ENCODE results near the gene GPR139. TPM values are rescaled to one million over a fixed set of nuclear protein-coding genes. Genes with fewer than 3 reads are reported as not detected.

The GPR139 gene
- total RNA-seq, 2 donors from 2014 or later: not detected

DNA sequence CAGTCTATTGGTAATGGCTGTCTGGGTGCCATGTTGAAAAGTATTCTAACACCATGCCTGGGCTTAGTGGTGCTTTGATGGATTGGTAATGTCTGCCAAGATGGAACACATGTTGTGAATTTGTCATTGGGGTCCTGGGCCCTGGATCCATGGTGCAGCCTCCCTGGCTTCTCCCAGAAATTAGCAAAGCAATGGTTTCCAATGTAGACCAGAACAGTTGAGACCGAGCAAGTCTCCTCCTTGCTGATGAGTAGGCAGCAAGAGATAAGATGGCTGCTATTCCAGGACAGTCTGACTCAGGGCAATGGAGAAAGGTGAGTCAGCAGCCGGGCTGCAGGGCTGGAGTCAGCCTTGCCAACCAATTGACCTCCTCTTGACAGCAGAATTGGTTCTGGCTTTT lies 30.8 kb downstream of the GPR139 start:
- no peak overlapping the region for H3K4me3 Mint-ChIP-seq
- peaks cover 0 to 2% of the 10 kb centered on the region in 2 donors for H3K36me3 Mint-ChIP-seq (ENCODE audit: insufficient read depth in 2 of 2)
- no peaks in the 10 kb centered on the region for H3K4me1 Mint-ChIP-seq (ENCODE audit: low read depth)
- no peak overlapping the region for H3K27ac Mint-ChIP-seq
- DNase-seq (no peak), ATAC-seq (replicated peaks in 1 of 2) (no peak)
- peaks cover 6% of the 10 kb centered on the region for H3K27me3 Mint-ChIP-seq (ENCODE audit: low read depth)
- peaks cover 2 to 6% of the 10 kb centered on the region in 2 donors for H3K9me3 Mint-ChIP-seq

DNA sequence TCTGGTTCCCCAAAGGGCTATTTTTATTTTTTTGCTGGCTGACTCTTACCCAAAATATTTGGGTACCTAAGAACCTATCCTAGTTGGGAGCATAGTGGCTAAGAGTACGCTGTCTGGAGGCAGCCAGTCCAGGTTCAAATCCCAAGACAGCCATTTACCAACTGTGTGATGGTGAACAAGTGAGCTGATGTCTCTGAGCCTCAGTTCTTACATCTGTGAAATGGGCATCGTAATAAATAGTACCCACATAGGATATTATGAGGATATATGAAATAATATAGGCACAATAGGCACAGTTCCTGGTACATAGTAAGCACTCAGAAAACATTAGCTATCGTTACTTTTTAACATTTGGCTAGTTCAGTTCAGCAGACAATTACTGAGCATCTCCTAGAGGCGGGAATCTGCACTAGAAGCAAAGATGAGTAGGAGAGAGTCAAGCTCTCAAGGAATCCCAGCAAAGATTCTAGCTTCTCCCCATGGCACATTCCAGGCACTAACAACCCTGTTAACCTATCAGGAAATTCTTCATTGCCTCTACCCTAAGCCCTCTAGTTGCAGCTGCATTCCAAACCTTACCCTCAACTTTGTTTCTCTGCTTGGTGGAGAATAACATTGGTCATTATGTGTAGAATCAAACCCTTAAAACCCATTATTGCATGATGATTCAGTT lies 31.6 kb downstream of the GPR139 start:
- H3K27me3 Mint-ChIP-seq (ENCODE audit: low read depth): peaks cover 6% of the 10 kb centered on the region
- no peak overlapping the region for H3K4me3 Mint-ChIP-seq
- no peak for ATAC-seq (replicated peaks in 1 of 2)
- H3K27ac Mint-ChIP-seq: no peak overlapping the region
- peaks cover 0 to 2% of the 10 kb centered on the region in 2 donors for H3K36me3 Mint-ChIP-seq (ENCODE audit: insufficient read depth in 2 of 2)
- peaks cover 2 to 6% of the 10 kb centered on the region in 2 donors for H3K9me3 Mint-ChIP-seq
- no peaks in the 10 kb centered on the region for H3K4me1 Mint-ChIP-seq (ENCODE audit: low read depth)
- no peak for DNase-seq

DNA sequence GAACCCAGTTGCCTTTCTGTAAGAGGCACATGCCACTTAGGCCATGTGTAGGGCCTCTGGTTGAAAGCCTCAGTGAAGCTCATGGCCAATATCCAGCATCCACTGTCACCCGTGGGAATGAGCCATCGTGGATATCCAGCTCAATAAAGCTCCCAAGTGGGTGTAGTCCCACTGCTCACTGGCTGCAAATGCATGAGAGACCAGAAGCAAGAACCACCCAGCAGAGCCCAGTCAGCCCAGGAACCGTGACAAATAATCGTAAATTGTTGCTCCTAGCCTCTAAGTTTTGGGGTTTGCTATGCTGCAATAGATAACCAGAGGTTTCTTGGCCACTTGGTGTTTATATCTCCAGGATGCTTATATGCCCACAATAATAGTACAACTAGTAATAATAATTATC lies 33.7 kb downstream of the GPR139 start:
- Mint-ChIP-seq H3K27me3 (ENCODE audit: low read depth) (peaks cover 11% of the 10 kb centered on the region), H3K9me3 (peaks cover 7% of the 10 kb centered on the region in 2 donors), H3K27ac (no peak overlapping the region), H3K4me1 (ENCODE audit: low read depth) (no peaks in the 10 kb centered on the region), H3K36me3 (ENCODE audit: insufficient read depth in 2 of 2) (peaks cover 0 to 2% of the 10 kb centered on the region in 2 donors), H3K4me3 (no peak overlapping the region)
- DNase-seq: no peak
- no peak for ATAC-seq (replicated peaks in 1 of 2)

DNA sequence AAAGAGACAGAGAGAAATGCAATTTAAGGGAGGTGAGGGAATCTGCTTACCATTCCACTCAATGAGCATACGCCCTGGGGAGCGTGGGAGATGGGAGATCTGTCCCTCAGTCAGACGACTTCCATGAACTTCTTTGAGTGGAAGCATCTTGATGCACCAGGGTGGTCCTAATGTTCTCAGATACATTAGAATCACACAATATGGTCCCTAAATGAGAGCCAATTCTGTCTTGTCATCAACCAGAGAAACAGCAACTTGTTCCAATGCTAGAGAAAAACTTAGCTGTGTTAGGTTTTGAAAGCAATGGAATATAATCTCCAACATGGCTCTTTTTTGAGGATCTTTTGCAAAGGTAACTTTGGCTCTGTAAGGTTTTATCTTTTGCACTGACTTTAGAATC lies 44.1 kb downstream of the GPR139 start:
- H3K27ac Mint-ChIP-seq: no peak overlapping the region
- H3K27me3 Mint-ChIP-seq (ENCODE audit: low read depth): peaks cover 4% of the 10 kb centered on the region
- DNase-seq (no peak), ATAC-seq (replicated peaks in 1 of 2) (no peak)
- H3K36me3 Mint-ChIP-seq (ENCODE audit: insufficient read depth in 2 of 2): no peaks in the 10 kb centered on the region
- H3K4me3 Mint-ChIP-seq: no peak overlapping the region
- H3K9me3 Mint-ChIP-seq: peaks cover 4 to 6% of the 10 kb centered on the region in 2 donors
- H3K4me1 Mint-ChIP-seq (ENCODE audit: low read depth): no peaks in the 10 kb centered on the region

DNA sequence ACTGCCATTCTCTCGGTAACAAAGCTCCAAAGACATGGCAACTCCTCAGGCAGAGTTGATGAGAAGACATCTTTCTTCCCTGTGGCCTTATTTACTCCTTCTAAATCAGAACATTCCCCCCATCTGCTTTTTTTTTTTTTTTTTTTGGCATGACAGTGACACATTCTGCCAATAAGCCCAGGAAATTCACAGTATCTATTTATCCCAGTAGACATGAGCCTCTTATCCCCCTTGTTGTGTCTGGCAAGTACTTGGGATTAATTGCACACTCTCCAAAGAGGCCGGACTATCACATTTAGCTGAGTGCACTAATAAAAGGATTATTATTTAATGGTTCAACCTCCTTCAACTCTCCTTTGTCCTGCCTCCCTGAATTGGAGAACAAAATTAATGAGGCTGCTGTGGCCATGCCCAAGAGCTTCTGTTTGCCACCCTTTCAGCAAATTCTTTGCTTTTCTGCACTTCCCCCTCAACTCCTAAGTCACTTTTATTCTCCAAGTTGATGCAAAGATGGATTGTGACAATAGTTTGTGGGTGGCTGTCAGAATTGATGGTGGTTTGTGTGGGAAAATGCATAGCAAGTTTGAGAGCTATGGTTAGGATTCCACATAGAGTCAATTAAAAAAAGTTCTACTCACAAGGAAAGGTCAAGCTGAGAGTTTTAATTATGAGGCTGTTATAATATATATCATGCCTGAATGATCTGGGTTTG lies 47.2 kb downstream of the GPR139 start:
- DNase-seq: no peak
- peaks cover 0 to 2% of the 10 kb centered on the region in 2 donors for H3K36me3 Mint-ChIP-seq (ENCODE audit: insufficient read depth in 2 of 2)
- ATAC-seq (replicated peaks in 1 of 2): no peak
- no peaks in the 10 kb centered on the region for H3K27me3 Mint-ChIP-seq (ENCODE audit: low read depth)
- H3K4me1 Mint-ChIP-seq (ENCODE audit: low read depth): no peaks in the 10 kb centered on the region
- H3K9me3 Mint-ChIP-seq: peaks cover 5 to 7% of the 10 kb centered on the region in 2 donors
- no peak overlapping the region for H3K4me3 Mint-ChIP-seq
- H3K27ac Mint-ChIP-seq: no peak overlapping the region

DNA sequence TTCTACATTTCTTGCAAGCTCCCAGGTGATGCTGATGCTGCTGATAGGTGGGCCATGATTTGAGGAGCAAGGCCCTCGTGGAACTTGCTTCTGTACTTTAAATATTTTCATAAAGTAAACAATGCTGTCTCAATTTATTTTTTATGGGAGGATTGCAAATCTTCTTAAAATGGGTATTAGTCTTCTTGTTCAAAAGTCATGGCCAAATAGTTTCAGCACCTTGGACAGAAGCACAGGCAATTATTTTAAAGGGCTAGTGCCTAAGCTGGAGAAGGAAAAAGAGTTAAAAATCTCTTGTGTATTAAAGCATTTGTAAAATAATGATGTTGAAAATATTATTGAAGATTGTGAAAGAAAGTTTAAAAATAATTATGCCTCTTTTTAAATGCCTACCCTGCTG lies 50.5 kb downstream of the GPR139 start:
- DNase-seq: no peak
- Mint-ChIP-seq H3K9me3 (peaks cover 5 to 7% of the 10 kb centered on the region in 2 donors), H3K4me3 (no peak overlapping the region), H3K27ac (no peak overlapping the region), H3K36me3 (ENCODE audit: insufficient read depth in 2 of 2) (peaks cover 0 to 2% of the 10 kb centered on the region in 2 donors), H3K27me3 (ENCODE audit: low read depth) (no peaks in the 10 kb centered on the region), H3K4me1 (ENCODE audit: low read depth) (peaks cover 10% of the 10 kb centered on the region)
- no peak for ATAC-seq (replicated peaks in 1 of 2)

DNA sequence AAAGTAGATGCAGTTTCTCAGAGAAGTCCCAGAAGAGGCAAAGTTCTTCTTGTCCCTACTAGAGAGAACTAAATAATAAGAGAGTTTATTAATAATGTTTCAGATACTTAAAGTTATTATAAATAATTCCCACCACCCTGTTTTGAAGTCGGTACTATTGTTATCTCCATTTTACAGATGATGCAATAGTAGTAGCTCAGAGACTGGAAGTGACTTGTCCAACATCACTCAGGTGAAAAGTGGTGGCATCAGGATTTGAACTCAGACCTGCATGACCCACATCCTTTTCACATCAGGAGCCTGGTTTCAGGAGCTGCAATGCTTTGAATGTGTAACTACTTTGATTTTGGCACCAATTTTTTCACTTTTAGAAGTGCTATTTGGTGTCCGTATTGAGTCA lies 52.7 kb downstream of the GPR139 start:
- Mint-ChIP-seq H3K4me1 (ENCODE audit: low read depth) (peaks cover 10% of the 10 kb centered on the region), H3K4me3 (no peak overlapping the region), H3K36me3 (ENCODE audit: insufficient read depth in 2 of 2) (peaks cover 0 to 2% of the 10 kb centered on the region in 2 donors), H3K9me3 (peaks cover 5 to 7% of the 10 kb centered on the region in 2 donors), H3K27me3 (ENCODE audit: low read depth) (no peaks in the 10 kb centered on the region), H3K27ac (no peak overlapping the region)
- ATAC-seq (replicated peaks in 1 of 2) (no peak), DNase-seq (no peak)

DNA sequence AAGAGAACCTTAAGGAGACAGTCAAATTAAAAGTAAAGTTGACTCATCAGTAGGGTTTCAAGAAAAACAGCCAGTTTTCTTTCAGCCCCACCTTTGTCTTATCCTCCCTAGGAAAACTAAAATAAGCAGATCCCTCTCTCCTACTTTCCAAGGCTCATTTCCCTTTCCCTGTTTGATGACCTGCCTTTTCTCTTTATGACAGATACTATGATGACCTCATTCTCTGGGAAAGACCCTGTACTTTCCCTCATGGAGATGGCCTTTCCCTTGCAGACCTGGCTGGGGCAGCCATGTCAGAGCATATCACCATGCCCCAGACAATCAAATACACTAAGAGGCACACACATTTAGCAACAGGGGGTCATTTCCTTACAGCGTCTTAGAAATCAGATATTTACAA lies 53.6 kb downstream of the GPR139 start:
- H3K36me3 Mint-ChIP-seq (ENCODE audit: insufficient read depth in 2 of 2): peaks cover 0 to 2% of the 10 kb centered on the region in 2 donors
- no peak overlapping the region for H3K27ac Mint-ChIP-seq
- ATAC-seq (replicated peaks in 1 of 2) (no peak), DNase-seq (no peak)
- peaks cover 5 to 7% of the 10 kb centered on the region in 2 donors for H3K9me3 Mint-ChIP-seq
- peaks cover 10% of the 10 kb centered on the region for H3K4me1 Mint-ChIP-seq (ENCODE audit: low read depth)
- H3K27me3 Mint-ChIP-seq (ENCODE audit: low read depth): no peaks in the 10 kb centered on the region
- H3K4me3 Mint-ChIP-seq: no peak overlapping the region

DNA sequence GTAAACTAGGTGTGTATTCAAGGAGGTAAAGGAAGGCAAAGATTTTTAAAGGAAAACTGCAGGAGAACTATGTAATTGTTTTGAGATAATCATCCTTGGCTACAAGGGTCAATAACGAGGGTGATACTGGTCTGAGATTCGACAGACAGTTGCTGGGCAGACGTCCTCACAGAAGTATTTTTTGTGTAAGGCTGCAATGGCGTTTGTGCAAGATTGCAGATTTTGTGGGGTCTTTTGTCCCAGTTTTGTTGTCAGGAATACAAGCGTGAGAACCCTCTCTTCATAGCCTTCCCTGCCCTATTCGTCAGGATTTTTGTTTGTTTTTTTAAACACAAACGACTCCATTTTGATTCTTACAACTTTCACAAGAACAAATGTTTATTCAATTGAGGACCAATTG lies 57.5 kb downstream of the GPR139 start:
- no peaks in the 10 kb centered on the region for H3K36me3 Mint-ChIP-seq (ENCODE audit: insufficient read depth in 2 of 2)
- H3K9me3 Mint-ChIP-seq: peaks cover 0 to 1% of the 10 kb centered on the region in 2 donors
- DNase-seq: no peak
- H3K4me1 Mint-ChIP-seq (ENCODE audit: low read depth): peaks cover 10% of the 10 kb centered on the region
- no peak overlapping the region for H3K4me3 Mint-ChIP-seq
- no peak for ATAC-seq (replicated peaks in 1 of 2)
- H3K27me3 Mint-ChIP-seq (ENCODE audit: low read depth): peaks cover 5% of the 10 kb centered on the region
- H3K27ac Mint-ChIP-seq: no peak overlapping the region

DNA sequence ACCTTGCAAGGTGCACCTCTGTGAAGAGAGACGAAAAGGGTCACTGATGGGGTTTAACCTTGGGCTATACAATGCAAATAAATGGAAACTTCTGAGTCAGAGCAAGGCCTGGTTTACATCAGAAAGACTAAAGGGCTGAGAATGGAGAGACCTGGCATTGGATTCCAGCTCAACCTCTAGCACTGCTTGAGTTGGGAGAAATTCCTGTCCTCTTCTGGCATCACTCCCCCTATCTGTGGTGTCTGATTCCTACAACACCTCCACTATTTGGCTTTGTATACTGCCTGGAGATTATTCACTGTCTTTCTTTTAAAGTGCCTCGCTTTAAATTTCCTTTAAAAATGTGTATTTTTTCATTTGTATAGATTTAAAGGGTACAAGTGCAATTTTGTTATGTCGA lies 68.8 kb downstream of the GPR139 start:
- H3K4me3 Mint-ChIP-seq: no peak overlapping the region
- no peaks in the 10 kb centered on the region for H3K27me3 Mint-ChIP-seq (ENCODE audit: low read depth)
- ATAC-seq (replicated peaks in 1 of 2) (no peak), DNase-seq (no peak)
- H3K9me3 Mint-ChIP-seq: peaks cover 2 to 3% of the 10 kb centered on the region in 2 donors
- H3K4me1 Mint-ChIP-seq (ENCODE audit: low read depth): no peaks in the 10 kb centered on the region
- no peak overlapping the region for H3K27ac Mint-ChIP-seq
- no peaks in the 10 kb centered on the region for H3K36me3 Mint-ChIP-seq (ENCODE audit: insufficient read depth in 2 of 2)

DNA sequence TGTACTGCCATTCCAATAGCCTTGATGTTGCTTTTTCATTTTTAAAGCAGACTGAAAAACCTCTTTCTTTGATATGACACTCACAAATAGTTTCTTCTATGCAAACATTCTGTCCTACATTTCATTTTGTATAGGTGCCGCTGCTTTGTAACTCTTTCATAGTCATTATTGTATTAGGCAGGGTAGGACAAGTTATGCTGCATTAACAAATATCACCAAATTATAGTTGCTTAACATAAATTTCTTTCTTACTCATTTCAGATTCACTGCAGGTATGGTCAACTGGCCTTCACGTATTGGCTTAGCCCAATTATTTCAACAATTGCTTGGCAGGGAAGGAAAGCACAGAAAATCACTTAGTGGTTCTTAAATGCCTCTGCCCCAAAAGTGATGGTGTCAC lies 70.8 kb downstream of the GPR139 start:
- DNase-seq (no peak), ATAC-seq (replicated peaks in 1 of 2) (no peak)
- Mint-ChIP-seq H3K27ac (no peak overlapping the region), H3K27me3 (ENCODE audit: low read depth) (no peaks in the 10 kb centered on the region), H3K4me1 (ENCODE audit: low read depth) (no peaks in the 10 kb centered on the region), H3K4me3 (no peak overlapping the region), H3K36me3 (ENCODE audit: insufficient read depth in 2 of 2) (no peaks in the 10 kb centered on the region), H3K9me3 (peaks cover 2 to 3% of the 10 kb centered on the region in 2 donors)

DNA sequence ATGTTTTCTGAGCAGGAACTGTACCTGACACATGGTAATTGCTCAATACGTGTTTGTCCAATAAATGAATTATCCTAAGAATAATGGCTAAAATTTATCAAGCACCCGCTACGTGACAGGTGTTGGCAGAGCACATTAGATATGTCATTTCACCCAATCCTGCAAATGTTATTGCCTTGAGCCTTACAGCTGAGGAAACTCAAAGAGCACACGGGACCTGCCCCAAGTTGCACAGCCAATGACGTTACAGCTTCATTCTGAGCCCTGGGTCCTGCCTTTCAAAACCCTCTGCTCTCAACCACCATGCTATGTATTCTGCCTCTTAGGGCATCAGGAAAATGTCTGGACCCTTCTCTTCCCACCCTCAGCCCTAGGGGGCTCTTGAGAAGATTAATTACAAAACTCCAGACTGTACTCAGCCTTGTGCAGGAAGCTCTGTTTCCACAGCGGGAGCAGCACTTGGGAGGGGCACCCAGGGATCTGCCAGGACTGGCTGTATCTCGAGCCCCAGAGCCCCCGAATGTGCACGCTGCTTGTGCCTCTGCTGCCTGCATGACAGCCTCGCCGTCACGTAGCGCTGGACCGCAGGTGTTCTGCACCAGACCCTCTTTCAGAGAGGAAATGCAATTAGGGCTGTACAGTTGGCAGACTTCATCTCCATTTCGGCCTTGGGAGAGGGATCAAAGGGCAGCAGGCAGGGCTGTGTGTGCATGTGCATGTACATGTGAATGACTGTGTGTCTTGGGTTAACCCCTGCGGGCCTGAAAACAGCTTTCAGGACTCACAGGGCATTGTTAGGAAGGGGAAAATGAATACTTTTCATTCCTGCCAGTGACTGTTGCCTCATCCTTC lies 71.6 kb downstream of the GPR139 start:
- no peaks in the 10 kb centered on the region for H3K36me3 Mint-ChIP-seq (ENCODE audit: insufficient read depth in 2 of 2)
- H3K27me3 Mint-ChIP-seq (ENCODE audit: low read depth): no peaks in the 10 kb centered on the region
- no peak overlapping the region for H3K27ac Mint-ChIP-seq
- H3K9me3 Mint-ChIP-seq: peaks cover 2 to 3% of the 10 kb centered on the region in 2 donors
- no peaks in the 10 kb centered on the region for H3K4me1 Mint-ChIP-seq (ENCODE audit: low read depth)
- DNase-seq: no peak
- H3K4me3 Mint-ChIP-seq: no peak overlapping the region
- ATAC-seq (replicated peaks in 1 of 2): no peak

DNA sequence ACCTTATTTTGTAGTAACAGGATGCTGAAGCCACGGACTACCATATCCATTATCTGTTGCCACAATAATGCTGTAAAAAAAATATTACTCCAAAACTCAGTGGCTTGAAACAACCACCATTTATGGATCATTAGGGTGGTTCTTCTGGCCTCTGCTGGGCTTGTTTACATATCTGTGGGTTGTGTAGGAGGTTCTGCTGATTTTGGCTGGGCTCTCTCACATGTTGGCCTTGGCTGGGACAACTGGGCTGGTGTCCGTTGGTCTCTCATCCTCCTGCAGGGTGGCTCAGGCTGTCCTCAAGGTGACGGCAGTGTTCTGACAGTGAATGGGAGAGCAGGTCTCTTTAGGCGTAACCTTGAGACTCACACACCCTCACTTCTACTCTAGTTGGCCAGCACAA lies 76.0 kb downstream of the GPR139 start:
- H3K27me3 Mint-ChIP-seq (ENCODE audit: low read depth): peaks cover 5% of the 10 kb centered on the region
- H3K36me3 Mint-ChIP-seq (ENCODE audit: insufficient read depth in 2 of 2): peaks cover 0 to 2% of the 10 kb centered on the region in 2 donors
- no peaks in the 10 kb centered on the region for H3K4me1 Mint-ChIP-seq (ENCODE audit: low read depth)
- no peak overlapping the region for H3K27ac Mint-ChIP-seq
- no peak overlapping the region for H3K4me3 Mint-ChIP-seq
- peaks cover 2% of the 10 kb centered on the region in 2 donors for H3K9me3 Mint-ChIP-seq
- DNase-seq (no peak), ATAC-seq (replicated peaks in 1 of 2) (no peak)
